DOHH2 (cell line): ENCODE data around the gene VSTM2L.

ENCODE experiments used
- H3F3A ChIP-seq: fragments of 200-600 bp; sonication (generic), shearing (Covaris generic); 2 replicates; pipeline ENCODE4 v1.6.0; 2016; ENCODE audit warnings: antibody characterized with exemption, mild to moderate bottlenecking; ENCODE audit not compliant: control insufficient read depth, insufficient read depth
- H3K27ac ChIP-seq: fragments of 200-600 bp; sonication (generic); 2 replicates; pipeline ENCODE4 v1.5.1; 2014; ENCODE audit warnings: low read depth, mild to moderate bottlenecking, low read length, moderate library complexity
- H3K27me3 ChIP-seq: fragments of 200-600 bp; sonication (generic); 2 replicates; pipeline ENCODE4 v1.6.1; 2014; ENCODE audit warnings: mild to moderate bottlenecking, low read length, mixed read lengths; ENCODE audit not compliant: control insufficient read depth
- H3K36me3 ChIP-seq: fragments of 200-600 bp; sonication (generic); 2 replicates; pipeline ENCODE4 v1.6.1; 2014; ENCODE audit warnings: mild to moderate bottlenecking, low read length, moderate library complexity, mixed read lengths; ENCODE audit not compliant: control insufficient read depth
- H3K4me1 ChIP-seq: fragments of 200-600 bp; sonication (generic); 2 replicates; pipeline ENCODE4 v1.6.1; 2014; ENCODE audit warnings: mild to moderate bottlenecking, low read length, mixed read lengths; ENCODE audit not compliant: control insufficient read depth
- H3K4me2 ChIP-seq: fragments of 200-600 bp; sonication (generic); 2 replicates; pipeline ENCODE4 v1.6.0; 2014; ENCODE audit warnings: mild to moderate bottlenecking, low read length, moderate library complexity
- H3K4me3 ChIP-seq: fragments of 200-600 bp; sonication (generic); 2 replicates; pipeline ENCODE4 v1.5.1; 2014; ENCODE audit warnings: mild to moderate bottlenecking, low read length, mixed read lengths
- H3K79me2 ChIP-seq: fragments of 200-600 bp; sonication (generic); 2 replicates; pipeline ENCODE4 v1.6.1; 2014; ENCODE audit warnings: mild to moderate bottlenecking, low read length, mixed read lengths; ENCODE audit not compliant: control insufficient read depth
- H3K9me2 ChIP-seq: fragments of 200-600 bp; sonication (generic); replicated peaks from 2 replicates; pipeline ENCODE4 v1.6.1; 2014; ENCODE audit warnings: mild to moderate bottlenecking, low read length, mixed read lengths; ENCODE audit not compliant: control insufficient read depth
- H3K9me3 ChIP-seq: fragments of 200-600 bp; sonication (generic); 2 replicates; pipeline ENCODE4 v1.6.1; 2014; ENCODE audit warnings: antibody characterized with exemption, low read length, mixed read lengths; ENCODE audit not compliant: control insufficient read depth, insufficient read depth
- H4K20me1 ChIP-seq: fragments of 200-600 bp; sonication (generic); 2 replicates; pipeline ENCODE4 v1.6.0; 2014; ENCODE audit warnings: low read depth, mild to moderate bottlenecking, antibody characterized with exemption, low read length, moderate library complexity; ENCODE audit not compliant: control insufficient read depth, insufficient read depth
- EZH2phosphoT487 ChIP-seq: fragments of 200-600 bp; sonication (generic); IDR thresholded peaks from 2 replicates; pipeline ENCODE4 v1.6.1; 2017; ENCODE audit warnings: borderline replicate concordance, mild to moderate bottlenecking, antibody characterized with exemption, low read length, moderate library complexity, mixed read lengths
- TF ChIP-seq, protein P1 (sequence below): fragments of 200-600 bp; sonication (generic); IDR thresholded peaks from one replicate; pipeline ENCODE4 v1.5.1; 2014; ENCODE audit warnings: antibody characterized with exemption, mild to moderate bottlenecking, low read depth, low read length; ENCODE audit not compliant: poor library complexity, severe bottlenecking

Gene VSTM2L

GRCh38 chr20:37922016-37922415, 19.1 kb downstream of the VSTM2L start:
- Histone ChIP-seq H3K9me2 (no peaks in the 10 kb centered on the region), H3K36me3 (no peaks in the 10 kb centered on the region), H3K79me2 (no peaks in the 10 kb centered on the region), H3K27me3 (peaks cover 32% of the 10 kb centered on the region), H3K4me3 (no peak overlapping the region), H3K4me2 (no peak overlapping the region), H3F3A (no peaks in the 10 kb centered on the region), H4K20me1 (no peaks in the 10 kb centered on the region; the same call in 1 of the 2 replicates), H3K4me1 (no peaks in the 10 kb centered on the region), H3K27ac (no peak overlapping the region), H3K9me3 (no peaks in the 10 kb centered on the region)
- TF ChIP-seq, protein P1, sequence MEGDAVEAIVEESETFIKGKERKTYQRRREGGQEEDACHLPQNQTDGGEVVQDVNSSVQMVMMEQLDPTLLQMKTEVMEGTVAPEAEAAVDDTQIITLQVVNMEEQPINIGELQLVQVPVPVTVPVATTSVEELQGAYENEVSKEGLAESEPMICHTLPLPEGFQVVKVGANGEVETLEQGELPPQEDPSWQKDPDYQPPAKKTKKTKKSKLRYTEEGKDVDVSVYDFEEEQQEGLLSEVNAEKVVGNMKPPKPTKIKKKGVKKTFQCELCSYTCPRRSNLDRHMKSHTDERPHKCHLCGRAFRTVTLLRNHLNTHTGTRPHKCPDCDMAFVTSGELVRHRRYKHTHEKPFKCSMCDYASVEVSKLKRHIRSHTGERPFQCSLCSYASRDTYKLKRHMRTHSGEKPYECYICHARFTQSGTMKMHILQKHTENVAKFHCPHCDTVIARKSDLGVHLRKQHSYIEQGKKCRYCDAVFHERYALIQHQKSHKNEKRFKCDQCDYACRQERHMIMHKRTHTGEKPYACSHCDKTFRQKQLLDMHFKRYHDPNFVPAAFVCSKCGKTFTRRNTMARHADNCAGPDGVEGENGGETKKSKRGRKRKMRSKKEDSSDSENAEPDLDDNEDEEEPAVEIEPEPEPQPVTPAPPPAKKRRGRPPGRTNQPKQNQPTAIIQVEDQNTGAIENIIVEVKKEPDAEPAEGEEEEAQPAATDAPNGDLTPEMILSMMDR, result no peak
- no peak for TF ChIP-seq EZH2phosphoT487

DNA sequence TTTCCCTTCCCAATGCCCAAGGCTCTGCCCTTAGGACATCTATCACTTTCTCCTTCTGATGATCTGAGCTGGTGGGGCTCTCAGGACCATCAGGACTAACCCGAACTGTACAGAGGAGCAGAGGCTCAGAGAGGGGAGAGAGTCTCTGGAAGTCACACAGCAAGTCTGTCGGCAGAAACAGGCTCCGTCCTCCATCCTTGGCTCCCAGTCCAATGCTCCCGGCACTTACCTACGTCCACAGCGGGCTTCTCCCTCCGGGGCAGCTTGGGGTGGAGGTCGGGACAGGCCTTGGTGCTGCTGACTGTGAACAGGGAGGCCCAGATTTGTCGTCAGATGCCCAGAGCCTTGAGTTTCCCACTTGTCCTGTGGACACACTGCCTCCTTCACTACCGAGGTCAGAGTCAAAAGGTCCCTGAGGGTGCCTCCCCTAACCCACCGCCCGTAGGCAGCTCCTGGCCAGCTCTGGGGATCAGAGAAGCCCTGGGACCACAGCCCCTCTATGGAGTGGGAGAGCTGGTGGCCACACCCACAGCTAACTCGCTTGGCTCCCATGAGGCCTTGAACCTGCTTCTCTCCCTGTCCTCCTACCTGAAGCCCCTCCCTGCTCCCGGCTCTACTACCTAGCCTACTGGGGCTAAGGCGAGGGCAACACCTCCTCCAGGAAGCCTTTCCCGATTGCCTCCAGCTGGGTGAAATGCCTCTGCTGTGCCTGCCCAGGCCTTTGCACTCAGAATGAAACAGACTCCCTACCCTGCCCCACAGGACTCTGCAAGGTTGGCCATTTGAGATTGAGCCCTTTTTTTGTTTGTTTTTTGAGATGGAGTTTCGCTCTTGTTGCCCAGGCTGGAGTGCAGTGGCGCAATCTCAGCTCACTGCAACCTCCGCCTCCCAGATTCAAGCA, 22.6 kb downstream of the VSTM2L start:
- TF ChIP-seq EZH2phosphoT487, result no peak
- TF ChIP-seq, protein P1, result no peak

GRCh38 chr20:37926612-37927011, 23.7 kb downstream of the VSTM2L start:
- no peaks in the 10 kb centered on the region for H3K79me2 ChIP-seq
- no peaks in the 10 kb centered on the region for H3F3A ChIP-seq
- no peak overlapping the region for H3K4me2 ChIP-seq
- H3K4me3 ChIP-seq, result no peak overlapping the region
- H3K9me3 ChIP-seq, result no peaks in the 10 kb centered on the region
- no peaks in the 10 kb centered on the region for H3K4me1 ChIP-seq
- no peak overlapping the region for H3K27ac ChIP-seq
- no peaks in the 10 kb centered on the region for H4K20me1 ChIP-seq
- H3K9me2 ChIP-seq, result no peaks in the 10 kb centered on the region
- no peaks in the 10 kb centered on the region for H3K36me3 ChIP-seq
- peaks cover 15% of the 10 kb centered on the region for H3K27me3 ChIP-seq
- TF ChIP-seq, protein P1, result no peak
- TF ChIP-seq EZH2phosphoT487, result no peak

More for the DNA sequence above, 22.6 kb downstream of the VSTM2L start:
- Histone ChIP-seq H3K4me3 (no peak overlapping the region), H3K4me1 (no peaks in the 10 kb centered on the region), H3K27ac (no peak overlapping the region), H3K9me2 (no peaks in the 10 kb centered on the region), H4K20me1 (no peaks in the 10 kb centered on the region), H3K79me2 (no peaks in the 10 kb centered on the region), H3K36me3 (no peaks in the 10 kb centered on the region), H3F3A (no peaks in the 10 kb centered on the region), H3K9me3 (no peaks in the 10 kb centered on the region), H3K27me3 (peaks cover 25% of the 10 kb centered on the region), H3K4me2 (no peak overlapping the region)
